SK-N-SH (cell line): ENCODE measurements around the gene LLGL2. TPM values are rescaled to one million over a fixed set of nuclear protein-coding genes. Genes with fewer than 3 reads are reported as not detected.

Experiments
- CTCF ChIA-PET: fragments of 300-600, 350-600 bp; formaldehyde crosslinking; extraction: SDS; loops from one replicate; lab custom pipeline; 2021; lab: Yijun Ruan, JAX
- POLR2A ChIA-PET: fragments of 350-600 bp; sonication (Branson Sonifier 250); formaldehyde crosslinking; extraction: SDS; loops from one replicate; lab custom pipeline; 2020; ENCODE audit warnings: antibody characterized with exemption, inconsistent platforms; lab: Yijun Ruan, JAX
- DNase-seq: peaks from one replicate; pipeline ENCODE4 v3.0.0; 2012
- H2AFZ ChIP-seq: fragments of 200-600 bp; sonication (generic); 2 replicates; pipeline ENCODE4 v1.8.1; 2016; ENCODE audit warnings: antibody characterized with exemption, mild to moderate bottlenecking, low read depth
- H3F3A ChIP-seq: fragments of 200-600 bp; sonication (generic); replicated peaks from 2 replicates; pipeline ENCODE3; 2016; ENCODE audit warnings: antibody characterized with exemption, mild to moderate bottlenecking; ENCODE audit not compliant: insufficient read depth
- H3K27ac ChIP-seq, 2 experiments: fragments of 200-500 bp in 1 of 2; fragments of 200-600 bp in 1 of 2; sonication (Bioruptor generic) in 1 of 2; sonication (generic), shearing (Covaris generic) in 1 of 2; 2 replicates each; pipeline versions ENCODE4 v1.5.1 to v1.6.1; 2014 to 2016; ENCODE audit warnings: low read depth in 2 of 2, inconsistent platforms in 1 of 2, low read length in 1 of 2, mild to moderate bottlenecking in 1 of 2, mixed read lengths in 1 of 2
- H3K27me3 ChIP-seq: fragments of 200-600 bp; sonication (generic), shearing (Covaris generic); 2 replicates; pipeline ENCODE4 v1.6.1; 2016; ENCODE audit warnings: mixed run types; ENCODE audit not compliant: insufficient read depth
- H3K36me3 ChIP-seq, 2 experiments: fragments of 200-500 bp in 1 of 2; fragments of 200-600 bp in 1 of 2; sonication (Bioruptor generic) in 1 of 2; sonication (generic) in 1 of 2; replicated peaks in 1 of 2; 2 replicates each; pipeline versions ENCODE3 to v1.5.1; 2014 to 2016; ENCODE audit warnings: low read length in 1 of 2, mild to moderate bottlenecking in 1 of 2; ENCODE audit not compliant: insufficient read depth in 2 of 2, control insufficient read depth in 1 of 2
- H3K4me1 ChIP-seq, 2 experiments: fragments of 200-500 bp in 1 of 2; fragments of 200-600 bp in 1 of 2; sonication (Bioruptor generic) in 1 of 2; sonication (generic), shearing (Covaris generic) in 1 of 2; 2 replicates each; pipeline versions ENCODE4 v1.5.1 to v1.6.1; 2014 to 2016; ENCODE audit warnings: low read depth in 1 of 2, low read length in 1 of 2, mixed run types in 1 of 2; ENCODE audit not compliant: insufficient read depth in 2 of 2, control insufficient read depth in 1 of 2
- H3K4me2 ChIP-seq: fragments of 200-600 bp; sonication (generic), shearing (Covaris generic); 2 replicates; pipeline ENCODE4 v1.6.1; 2017; ENCODE audit warnings: mixed run types
- H3K4me3 ChIP-seq, 2 experiments: fragments of 200-500 bp in 1 of 2; fragments of 200-600 bp in 1 of 2; sonication (Bioruptor generic) in 1 of 2; sonication (generic), shearing (Covaris generic) in 1 of 2; 2 replicates each; pipeline versions ENCODE4 v1.5.1 to v1.8.1; 2014 to 2016; ENCODE audit warnings: low read depth in 2 of 2, inconsistent platforms in 1 of 2, low read length in 1 of 2, mild to moderate bottlenecking in 1 of 2, mixed read lengths in 1 of 2, moderate library complexity in 1 of 2
- H3K79me2 ChIP-seq: fragments of 200-600 bp; sonication (generic); 2 replicates; pipeline ENCODE4 v1.8.1; 2017; ENCODE audit warnings: mild to moderate bottlenecking; ENCODE audit not compliant: insufficient read depth
- H3K9ac ChIP-seq: fragments of 200-600 bp; sonication (generic); 2 replicates; pipeline ENCODE4 v1.6.1; 2017; ENCODE audit warnings: mixed run types
- H3K9me2 ChIP-seq: fragments of 200-600 bp; sonication (generic); 2 replicates; pipeline ENCODE4 v1.6.1; 2017; ENCODE audit warnings: mixed run types
- H3K9me3 ChIP-seq: fragments of 200-600 bp; sonication (generic); 2 replicates; pipeline ENCODE4 v1.6.1; 2017; ENCODE audit warnings: mixed run types, mild to moderate bottlenecking, moderate library complexity
- H4K20me1 ChIP-seq: fragments of 200-600 bp; sonication (generic); 2 replicates; pipeline ENCODE4 v1.6.1; 2017; ENCODE audit warnings: mild to moderate bottlenecking, mixed run types; ENCODE audit not compliant: insufficient read depth
- FOSL2 ChIP-seq: IDR thresholded peaks from 2 replicates; pipeline ENCODE4 v1.4.0; 2012; ENCODE audit warnings: low read depth, mild to moderate bottlenecking, moderate library complexity, borderline replicate concordance
- FOXJ3 ChIP-seq: sonication (generic); formaldehyde crosslinking; IDR thresholded peaks from 2 replicates; pipeline ENCODE4 v1.5.1; 2020; ENCODE audit warnings: mild to moderate bottlenecking, missing genetic modification reagents
- FOXM1 ChIP-seq: IDR thresholded peaks from 2 replicates; pipeline ENCODE4 v1.4.0; 2012; ENCODE audit warnings: low read depth, mild to moderate bottlenecking
- GABPA ChIP-seq: IDR thresholded peaks from 2 replicates; pipeline ENCODE4 v1.4.0; 2012; ENCODE audit warnings: low read depth, mild to moderate bottlenecking
- IRF3 ChIP-seq: fragments of 150-350 bp; IDR thresholded peaks from 2 replicates; pipeline ENCODE4 v1.6.1; 2016; ENCODE audit warnings: mild to moderate bottlenecking, low read depth, low read length
- JUND ChIP-seq: IDR thresholded peaks from 2 replicates; pipeline ENCODE4 v1.4.0; 2012
- MXI1 ChIP-seq: IDR thresholded peaks from 2 replicates; pipeline ENCODE4 v1.6.1; 2012; ENCODE audit warnings: mild to moderate bottlenecking, low read depth, low read length, improper control_type of control experiment
- POLR2AphosphoS5 ChIP-seq: IDR thresholded peaks from 2 replicates; pipeline ENCODE4 v1.6.1; 2012; ENCODE audit warnings: low read depth, low read length
- RAD21 ChIP-seq: IDR thresholded peaks from 2 replicates; pipeline ENCODE4 v1.6.1; 2012; ENCODE audit warnings: mild to moderate bottlenecking, low read length
- REST ChIP-seq: IDR thresholded peaks from 2 replicates; pipeline ENCODE4 v1.6.1; 2012; ENCODE audit warnings: mild to moderate bottlenecking, low read depth, low read length, moderate library complexity
- RFX5 ChIP-seq: IDR thresholded peaks from 2 replicates; pipeline ENCODE4 v1.6.1; 2012; ENCODE audit warnings: mild to moderate bottlenecking, improper control_type of control experiment, low read length
- RXRA ChIP-seq: IDR thresholded peaks from 2 replicates; pipeline ENCODE4 v1.4.0; 2012; ENCODE audit warnings: low read depth, mild to moderate bottlenecking, borderline replicate concordance
- TAF1 ChIP-seq: IDR thresholded peaks from 2 replicates; pipeline ENCODE4 v1.6.1; 2012; ENCODE audit warnings: low read depth, mild to moderate bottlenecking, low read length, moderate library complexity, borderline replicate concordance
- TEAD4 ChIP-seq: IDR thresholded peaks from 2 replicates; pipeline ENCODE4 v1.4.0; 2012; ENCODE audit warnings: mild to moderate bottlenecking, borderline replicate concordance; ENCODE audit not compliant: insufficient read depth
- USF1 ChIP-seq: IDR thresholded peaks from 2 replicates; pipeline ENCODE4 v1.4.0; 2012; ENCODE audit warnings: low read depth, borderline replicate concordance
- YY1 ChIP-seq: IDR thresholded peaks from 2 replicates; pipeline ENCODE4 v1.4.0; 2012; ENCODE audit warnings: low read depth, mild to moderate bottlenecking
- WGBS: methylation state at CpG from one replicate; pipeline ENCODE4 v1.1.6; 2017; ENCODE audit warnings: low lambda C conversion rate; 5-methylcytosine and 5-hydroxymethylcytosine counted together
- polyA plus RNA-seq, 3 experiments: library from polyadenylated mRNA; depleted of rRNA; stranded (reverse); fragments of >200 nt; gene quantifications; 2 replicates each; pipeline ENCODE4 v1.2.3, GENCODE V29; 2012

Gene LLGL2
- polyA plus RNA-seq, 1 of the 3 experiments (the other 2 are of a cell fraction), result 6.7 TPM

GRCh38 chr17:75505152-75505409 lies 20.4 kb upstream of the LLGL2 start (continued):
- no peak for TF ChIP-seq USF1

GRCh38 chr17:75505640-75506039 lies 19.9 kb upstream of the LLGL2 start:
- Histone ChIP-seq H3K9me3 (no peaks in the 10 kb centered on the region), H3K4me3 (no peak overlapping the region), H3K9ac (no peak overlapping the region), H4K20me1 (peaks cover 17% of the 10 kb centered on the region; the same call in 1 of the 2 replicates), H3F3A (no peaks in the 10 kb centered on the region), H3K79me2 (no peaks in the 10 kb centered on the region; the same call in 1 of the 2 replicates), H3K27ac (no peak overlapping the region), H3K4me2 (no peak overlapping the region), H3K36me3 (peaks cover 3 to 48% of the 10 kb centered on the region in 2 experiments), H3K9me2 (no peaks in the 10 kb centered on the region), H3K4me1 (peaks cover 6% of the 10 kb centered on the region in 2 experiments; a peak in 1 of 4 replicates), H3K27me3 (no peaks in the 10 kb centered on the region), H2AFZ (no peak overlapping the region)
- ChIA-PET POLR2A (interaction anchor here (0.5 to 0.6 kb wide), 2 partner anchors 36 to 74 kb away, joined by 3 to 5 read pairs; no protein-coding TSS in a partner anchor), CTCF (interaction anchor here (1.2 to 5.6 kb wide), 4 partner anchors 8 to 161 kb away, joined by 3 to 37 read pairs (median 6); partner anchors contain the start of genes LLGL2, RECQL5, SAP30BP and TSEN54)
- TF ChIP-seq TAF1 (no peak), REST (no peak)
- 86% methylated on average over 14 of the region's 15 CpGs for WGBS
- DNase-seq, result no peak

- Histone ChIP-seq H3K4me1 (peaks cover 6% of the 10 kb centered on the region in 2 experiments; a peak in 1 of 4 replicates), H3K36me3 (peaks cover 0 to 43% of the 10 kb centered on the region in 2 experiments), H3K9ac (no peak overlapping the region), H3K9me2 (no peaks in the 10 kb centered on the region), H3K27me3 (no peaks in the 10 kb centered on the region), H4K20me1 (peaks cover 18% of the 10 kb centered on the region; the same call in 1 of the 2 replicates), H3K27ac (no peak overlapping the region), H2AFZ (no peak overlapping the region), H3K79me2 (no peaks in the 10 kb centered on the region; the same call in 1 of the 2 replicates), H3F3A (no peaks in the 10 kb centered on the region), H3K4me3 (no peak overlapping the region), H3K4me2 (no peak overlapping the region), H3K9me3 (no peaks in the 10 kb centered on the region)
- ChIA-PET CTCF (interaction anchor here (1.2 to 5.6 kb wide), 3 partner anchors 8 to 19 kb away, joined by 3 to 37 read pairs (median 9); partner anchors contain the start of genes LLGL2 and TSEN54), POLR2A (interaction anchor here (0.6 kb wide), 1 partner anchor 37 kb away, joined by 5 read pairs; no protein-coding TSS in a partner anchor)
- no peak for DNase-seq
- WGBS, result 95% methylated on average over 21 of the region's 21 CpGs
- TF ChIP-seq RFX5, result no peak
- TF ChIP-seq REST, result no peak
- TF ChIP-seq RXRA, result no peak
- TF ChIP-seq TEAD4, result no peak
- no peak for TF ChIP-seq YY1
- no peak for TF ChIP-seq GABPA
- no peak for TF ChIP-seq POLR2AphosphoS5
- TF ChIP-seq MXI1, result no peak
- TF ChIP-seq RAD21, result no peak
- no peak for TF ChIP-seq FOXJ3 (CRISPR knock-in tag)
- no peak for TF ChIP-seq JUND
- no peak for TF ChIP-seq FOSL2
- no peak for TF ChIP-seq IRF3
- no peak for TF ChIP-seq FOXM1
Measured at GRCh38 chr17:75506134-75506533, 19.4 kb upstream of the LLGL2 start.
